Iris pigment epithelial cell (primary cell): ENCODE results near the gene WWC1.

ENCODE experiments used
- DNase-seq: peaks from one replicate; pipeline ENCODE4 v3.0.0-alpha.2; 2011; ENCODE audit warnings: low read depth

Gene WWC1

GRCh38 chr5:168291342-168291963, at the start of gene WWC1:
WWC1 (plus strand) TSS chr5:168291645; CDS start chr5:168292153, 508 bp downstream.
- DNase-seq: peak; percentile 36

- no peak for DNase-seq
Observed at GRCh38 chr5:168244838-168245559, 46.4 kb upstream of the WWC1 start.

GRCh38 chr5:168249923-168250322, 41.5 kb upstream of the WWC1 start:
- DNase-seq: no peak

GRCh38 chr5:168251259-168251658, 40.2 kb upstream of the WWC1 start:
- no peak for DNase-seq

GRCh38 chr5:168254013-168254693, 37.3 kb upstream of the WWC1 start:
- DNase-seq: no peak

GRCh38 chr5:168260353-168261226, 30.9 kb upstream of the WWC1 start:
- no peak for DNase-seq

GRCh38 chr5:168261227-168261571, 30.2 kb upstream of the WWC1 start:
- DNase-seq: no peak

- DNase-seq: no peak
Observed at GRCh38 chr5:168262042-168262743, 29.3 kb upstream of the WWC1 start.

- no peak for DNase-seq
Observed at GRCh38 chr5:168263121-168263520, 28.3 kb upstream of the WWC1 start.

GRCh38 chr5:168266016-168266415, 25.4 kb upstream of the WWC1 start:
- DNase-seq: no peak

GRCh38 chr5:168268949-168269936, 22.2 kb upstream of the WWC1 start:
- peak; percentile 75 for DNase-seq

GRCh38 chr5:168269937-168270330, 21.5 kb upstream of the WWC1 start:
- peak; percentile 15 for DNase-seq

- DNase-seq: peak; percentile 60
Observed at GRCh38 chr5:168270476-168270875, 21.0 kb upstream of the WWC1 start.

GRCh38 chr5:168273056-168273980, 18.1 kb upstream of the WWC1 start:
- DNase-seq: no peak

- no peak for DNase-seq
Observed at GRCh38 chr5:168274406-168274805, 17.0 kb upstream of the WWC1 start.

GRCh38 chr5:168275940-168276339, 15.5 kb upstream of the WWC1 start:
- DNase-seq: no peak

- DNase-seq: peak; percentile 86
Observed at GRCh38 chr5:168282120-168282519, 9.3 kb upstream of the WWC1 start.

GRCh38 chr5:168284809-168285208, 6.6 kb upstream of the WWC1 start:
- DNase-seq: no peak

GRCh38 chr5:168285696-168286095, 5.7 kb upstream of the WWC1 start:
- DNase-seq: no peak
